Duodenal mucosa (tissue), 2 donors: ENCODE results near the gene GIPC2.

Source experiments
- H3K27ac ChIP-seq: one replicate; pipeline ENCODE4 v1.7.0; 2013; ENCODE audit warnings: low read depth, low read length
- H3K27me3 ChIP-seq, 2 donors: one replicate each; pipeline ENCODE4 v1.7.0; 2013; ENCODE audit warnings: low read length in 2 of 2, control low read depth in 1 of 2; ENCODE audit not compliant: insufficient read depth in 2 of 2, control insufficient read depth in 1 of 2
- H3K36me3 ChIP-seq, 2 donors: one replicate each; pipeline ENCODE4 v1.7.0; 2013; ENCODE audit warnings: low read length in 2 of 2, control low read depth in 1 of 2; ENCODE audit not compliant: insufficient read depth in 2 of 2, control insufficient read depth in 1 of 2
- H3K4me1 ChIP-seq, 2 donors: one replicate each; pipeline ENCODE4 v1.7.0; 2013; ENCODE audit warnings: low read length in 2 of 2, control low read depth in 1 of 2; ENCODE audit not compliant: insufficient read depth in 2 of 2, control insufficient read depth in 1 of 2
- H3K4me3 ChIP-seq, 2 donors: one replicate each; pipeline ENCODE4 v1.7.0; 2013; ENCODE audit warnings: low read length in 2 of 2, low read depth in 1 of 2
- H3K9ac ChIP-seq, 2 donors: one replicate each; pipeline ENCODE4 v1.7.0; 2013; ENCODE audit warnings: low read length in 2 of 2, low read depth in 1 of 2
- H3K9me3 ChIP-seq, 2 donors: one replicate each; pipeline ENCODE4 v1.7.0; 2013; ENCODE audit warnings: low read length in 2 of 2, control low read depth in 1 of 2; ENCODE audit not compliant: control insufficient read depth in 1 of 2

Gene GIPC2

DNA sequence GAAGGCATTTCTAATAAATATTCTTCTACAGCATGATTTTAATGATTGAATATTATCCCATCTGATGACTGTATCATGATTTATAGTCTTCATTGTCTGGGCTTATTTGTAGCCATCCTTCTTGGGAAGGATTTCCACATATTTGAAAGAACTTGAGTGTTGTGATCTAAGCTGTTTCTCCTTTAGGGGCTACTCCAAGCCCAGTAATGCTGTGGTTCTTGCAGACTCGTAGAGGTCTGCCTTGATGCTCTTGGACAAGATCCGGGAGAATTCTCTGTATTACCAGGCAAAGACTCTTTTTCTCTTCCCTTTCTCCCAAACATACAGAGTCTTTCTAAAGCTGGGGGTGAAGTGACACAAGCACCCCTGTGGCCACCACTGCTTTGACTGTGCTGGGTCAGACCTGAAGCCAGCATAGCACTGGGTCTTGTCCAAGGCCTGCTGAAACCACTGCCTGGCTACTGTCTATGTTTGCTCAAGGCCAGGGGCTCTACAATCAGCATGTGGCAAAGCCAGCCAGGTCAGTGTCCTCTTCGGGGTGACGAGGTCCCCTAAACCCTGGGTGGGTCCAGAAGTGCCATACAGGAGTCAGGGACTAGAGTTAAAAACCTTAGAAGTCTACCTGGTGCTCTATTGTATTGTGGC lies 107.4 kb downstream of the GIPC2 start:
- Histone ChIP-seq H3K4me3 (no peak overlapping the region), H3K9me3 (no peaks in the 10 kb centered on the region), H3K4me1 (no peaks in the 10 kb centered on the region), H3K36me3 (no peaks in the 10 kb centered on the region), H3K9ac (no peak overlapping the region), H3K27me3 (no peaks in the 10 kb centered on the region), H3K27ac (no peak overlapping the region)

DNA sequence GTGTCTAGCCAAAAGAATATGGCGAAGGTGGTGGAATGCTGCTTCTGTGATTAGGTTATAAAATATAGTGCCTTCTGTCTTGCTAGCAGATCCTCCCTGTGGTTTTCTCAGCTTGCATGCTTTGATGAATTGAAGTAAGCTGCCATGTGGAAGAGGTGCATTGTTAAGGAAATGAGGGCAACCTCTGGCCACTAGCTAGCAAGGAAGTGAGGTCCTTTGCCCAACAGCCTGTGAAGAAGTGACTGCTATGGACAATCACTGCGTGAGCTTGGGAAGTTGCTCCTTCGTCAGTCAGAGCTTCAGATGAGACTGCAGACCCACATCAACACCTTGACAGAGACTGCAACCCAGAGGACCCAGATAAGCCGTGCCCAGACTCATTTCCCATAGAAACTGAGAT lies 109.4 kb downstream of the GIPC2 start:
- Histone ChIP-seq H3K27ac (no peak overlapping the region), H3K4me1 (no peaks in the 10 kb centered on the region), H3K9me3 (no peaks in the 10 kb centered on the region), H3K36me3 (peaks cover 0 to 3% of the 10 kb centered on the region in 2 donors), H3K4me3 (no peak overlapping the region), H3K27me3 (no peaks in the 10 kb centered on the region), H3K9ac (no peak overlapping the region)

DNA sequence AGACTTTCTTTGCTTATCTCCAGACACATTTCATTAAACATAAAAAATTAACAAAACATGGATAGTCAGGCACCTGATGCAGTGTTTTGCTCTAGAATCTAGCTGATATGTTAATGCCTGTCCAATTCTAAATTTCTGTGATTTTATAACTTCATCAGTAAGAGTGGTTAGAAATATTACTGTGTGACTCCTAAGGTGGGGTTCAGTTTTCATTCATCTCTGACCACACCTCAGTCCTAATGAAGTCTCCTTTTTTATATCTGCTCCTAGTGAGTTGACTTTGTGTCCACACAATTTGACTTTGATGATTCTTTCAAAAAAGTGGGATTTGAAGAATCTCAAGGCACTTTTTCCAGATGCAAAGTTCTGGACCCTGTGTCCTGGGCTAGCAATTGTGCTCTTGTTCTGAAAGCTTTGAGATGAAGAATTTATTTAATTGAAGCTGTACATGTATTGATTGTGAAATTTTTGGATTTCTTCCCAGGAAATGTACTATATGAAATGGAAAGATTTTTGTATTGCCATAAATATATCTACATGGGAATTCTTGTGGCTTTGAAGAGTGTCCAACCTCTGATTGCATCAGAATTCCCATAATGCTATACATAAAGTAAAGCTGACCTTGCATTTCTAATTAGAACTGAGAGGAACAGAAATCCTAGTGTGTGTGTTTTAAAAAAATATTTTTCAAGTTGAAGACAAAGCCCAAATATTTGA lies 111.2 kb downstream of the GIPC2 start:
- Histone ChIP-seq H3K27me3 (no peaks in the 10 kb centered on the region), H3K9me3 (no peaks in the 10 kb centered on the region), H3K27ac (no peak overlapping the region), H3K4me1 (no peaks in the 10 kb centered on the region), H3K36me3 (peaks cover 0 to 3% of the 10 kb centered on the region in 2 donors), H3K4me3 (no peak overlapping the region), H3K9ac (no peak overlapping the region)

DNA sequence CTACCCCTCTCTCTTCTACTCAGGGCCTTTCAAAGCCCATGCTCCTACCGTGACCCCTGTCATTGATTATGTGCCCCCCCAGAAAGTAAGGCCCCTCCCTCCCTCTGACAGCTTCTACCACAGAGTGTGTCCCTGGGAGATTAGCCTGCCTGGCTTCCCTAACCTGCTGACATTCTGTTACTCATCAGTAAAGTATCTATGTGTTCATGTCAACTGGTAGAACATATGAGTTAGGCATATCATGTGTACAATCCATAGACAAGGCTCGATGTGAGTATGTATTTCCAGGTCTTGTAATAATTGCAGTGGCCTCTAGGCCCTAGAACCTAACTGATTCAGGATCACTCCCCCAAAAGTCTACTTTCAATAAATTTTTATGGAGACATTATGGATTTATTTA lies 120.0 kb downstream of the GIPC2 start:
- Histone ChIP-seq H3K4me3 (no peak overlapping the region), H3K27me3 (no peaks in the 10 kb centered on the region), H3K9ac (no peak overlapping the region), H3K36me3 (no peaks in the 10 kb centered on the region), H3K4me1 (no peaks in the 10 kb centered on the region), H3K27ac (no peak overlapping the region), H3K9me3 (no peaks in the 10 kb centered on the region)

DNA sequence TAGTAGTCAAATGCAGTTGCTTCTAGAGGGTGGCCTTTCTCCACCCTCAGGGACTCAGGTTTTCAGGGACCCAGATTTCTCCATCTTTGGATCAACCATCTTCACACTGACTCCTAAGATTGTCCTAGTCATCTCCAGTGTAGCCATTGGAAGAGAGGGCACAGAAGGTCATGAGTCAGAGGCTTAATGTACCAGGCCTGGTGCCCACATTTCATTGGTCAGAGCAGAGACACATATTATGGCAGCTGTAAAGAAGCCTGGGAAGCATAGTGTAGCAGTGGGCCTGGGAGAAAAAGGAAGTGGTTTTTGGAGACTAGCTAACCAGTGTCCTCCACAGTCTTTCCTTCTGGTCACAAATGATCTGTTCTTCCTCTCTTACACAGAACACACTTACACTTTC lies 122.5 kb downstream of the GIPC2 start:
- H3K4me1 ChIP-seq: no peaks in the 10 kb centered on the region
- H3K27me3 ChIP-seq: no peaks in the 10 kb centered on the region
- H3K9me3 ChIP-seq: no peaks in the 10 kb centered on the region
- H3K4me3 ChIP-seq: no peak overlapping the region
- no peak overlapping the region for H3K9ac ChIP-seq
- H3K27ac ChIP-seq: no peak overlapping the region
- peaks cover 0 to 2% of the 10 kb centered on the region in 2 donors for H3K36me3 ChIP-seq

DNA sequence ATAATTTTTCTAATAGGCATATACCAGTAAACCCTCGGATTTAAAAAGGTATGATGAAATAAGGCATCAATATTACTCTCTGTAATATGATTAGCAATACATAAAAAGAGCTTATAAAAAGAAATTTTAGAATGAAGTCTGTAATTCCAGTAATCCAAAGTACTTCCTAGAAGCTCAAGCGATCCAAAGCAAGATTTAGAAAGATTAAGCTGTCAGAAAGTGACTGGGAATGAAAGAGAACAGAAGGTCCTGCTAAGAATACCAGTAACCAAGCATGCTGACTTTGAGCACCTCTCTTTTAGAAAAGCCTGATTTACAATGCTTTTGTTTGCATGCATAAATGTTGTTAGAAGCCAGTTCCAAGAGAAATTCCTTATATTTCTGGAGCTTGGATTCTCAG lies 125.1 kb downstream of the GIPC2 start:
- H3K4me1 ChIP-seq: no peaks in the 10 kb centered on the region
- no peaks in the 10 kb centered on the region for H3K9me3 ChIP-seq
- no peak overlapping the region for H3K27ac ChIP-seq
- H3K27me3 ChIP-seq: no peaks in the 10 kb centered on the region
- no peak overlapping the region for H3K4me3 ChIP-seq
- H3K36me3 ChIP-seq: peaks cover 0 to 2% of the 10 kb centered on the region in 2 donors
- H3K9ac ChIP-seq: no peak overlapping the region

DNA sequence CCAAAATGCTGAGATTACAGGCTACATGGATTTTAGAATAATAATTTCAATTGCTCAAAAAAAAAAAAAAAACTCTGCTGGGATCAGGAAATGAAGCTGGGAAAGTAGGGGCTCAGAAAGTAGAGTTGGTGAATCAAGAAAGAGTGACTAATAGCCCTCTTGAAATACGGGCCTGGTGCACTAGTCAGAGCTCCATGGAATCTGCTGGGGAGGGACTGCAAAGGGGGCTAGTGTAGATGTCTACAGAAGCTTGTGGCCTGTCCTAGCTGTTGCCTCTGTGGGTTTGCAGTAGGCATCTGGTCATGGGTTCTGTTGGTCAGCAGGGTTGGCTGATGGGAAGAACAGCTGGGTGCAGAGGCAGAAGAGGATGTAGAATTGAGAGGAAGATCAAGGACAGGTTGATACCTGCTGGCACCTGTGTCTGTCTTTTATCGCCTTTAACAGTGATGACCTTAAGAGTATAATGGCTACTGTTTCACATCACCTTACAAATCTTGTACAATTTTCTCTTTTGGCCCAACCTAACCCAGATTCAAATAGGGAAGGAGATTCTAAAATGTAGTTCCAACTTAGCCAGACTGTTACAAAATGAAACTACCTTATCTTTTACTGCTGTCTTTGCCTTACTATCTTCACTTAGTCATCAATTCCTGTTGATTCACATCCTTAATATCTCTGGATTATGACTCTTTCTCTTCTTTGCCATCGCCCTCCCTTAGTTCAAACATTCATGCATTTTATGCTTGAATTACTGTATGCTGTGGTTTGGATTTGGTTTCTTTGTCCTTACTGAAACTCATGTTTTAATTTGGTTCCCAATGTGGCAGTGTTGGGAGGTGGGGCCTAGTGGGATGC lies 126.2 kb downstream of the GIPC2 start:
- peaks cover 0 to 2% of the 10 kb centered on the region in 2 donors for H3K36me3 ChIP-seq
- H3K4me1 ChIP-seq: no peaks in the 10 kb centered on the region
- H3K9me3 ChIP-seq: no peaks in the 10 kb centered on the region

DNA sequence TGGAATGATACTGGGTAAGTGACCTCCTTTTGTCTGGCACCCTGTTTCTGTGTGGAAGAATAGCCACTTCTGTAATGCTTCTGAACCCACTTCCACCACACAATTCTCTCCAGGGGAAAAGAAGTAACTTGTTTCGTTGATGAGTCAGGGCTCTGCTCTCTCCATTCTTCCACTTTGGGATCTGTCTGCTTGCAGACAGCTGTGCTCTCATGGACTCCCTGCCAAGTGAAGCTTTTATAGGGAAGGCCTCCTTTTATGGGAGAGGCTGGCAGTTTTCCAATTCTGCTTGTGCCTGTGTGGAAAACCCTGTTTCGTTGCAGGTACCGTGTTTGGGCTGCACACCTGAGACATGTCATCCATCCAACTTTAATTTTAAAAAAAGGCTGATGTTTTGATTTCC lies 130.7 kb downstream of the GIPC2 start:
- Histone ChIP-seq H3K27ac (no peak overlapping the region), H3K27me3 (no peaks in the 10 kb centered on the region)

More for the DNA sequence above, 126.2 kb downstream of the GIPC2 start:
- Histone ChIP-seq H3K4me3 (no peak overlapping the region), H3K9ac (no peak overlapping the region), H3K27me3 (no peaks in the 10 kb centered on the region), H3K27ac (no peak overlapping the region)

DNA sequence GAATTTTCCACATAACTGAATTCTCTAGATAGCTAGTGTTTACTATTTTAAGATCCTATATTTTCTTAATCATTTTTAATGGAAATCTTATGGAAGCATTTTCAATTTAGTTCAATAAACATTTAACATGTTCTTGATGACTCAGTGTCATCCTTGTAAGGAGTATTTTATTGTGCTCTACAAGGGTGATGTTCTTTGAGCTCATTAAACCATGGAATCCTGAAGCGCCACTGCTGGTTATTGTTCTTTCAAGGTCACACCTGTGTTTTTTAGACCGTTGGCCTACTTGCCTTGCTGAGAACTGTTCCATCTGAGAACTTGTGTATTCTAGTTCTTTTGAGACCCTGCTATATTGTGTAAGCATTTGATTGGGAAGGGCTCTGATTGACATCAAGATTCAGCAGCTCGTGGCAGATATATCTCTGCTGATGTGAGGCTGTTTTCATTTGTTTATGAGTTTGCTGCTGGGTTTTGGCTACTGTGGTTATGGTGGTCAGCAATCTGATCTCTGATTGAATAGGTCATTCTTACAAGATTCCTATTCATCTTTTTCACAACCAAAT lies 132.0 kb downstream of the GIPC2 start:
- Histone ChIP-seq H3K36me3 (no peaks in the 10 kb centered on the region), H3K27me3 (no peaks in the 10 kb centered on the region), H3K4me3 (no peak overlapping the region), H3K9me3 (no peaks in the 10 kb centered on the region), H3K27ac (no peak overlapping the region), H3K9ac (no peak overlapping the region), H3K4me1 (no peaks in the 10 kb centered on the region)

More for the DNA sequence above, 130.7 kb downstream of the GIPC2 start:
- no peaks in the 10 kb centered on the region for H3K9me3 ChIP-seq
- H3K4me3 ChIP-seq: no peak overlapping the region
- H3K9ac ChIP-seq: no peak overlapping the region
- no peaks in the 10 kb centered on the region for H3K4me1 ChIP-seq
- peaks cover 0 to 2% of the 10 kb centered on the region in 2 donors for H3K36me3 ChIP-seq

DNA sequence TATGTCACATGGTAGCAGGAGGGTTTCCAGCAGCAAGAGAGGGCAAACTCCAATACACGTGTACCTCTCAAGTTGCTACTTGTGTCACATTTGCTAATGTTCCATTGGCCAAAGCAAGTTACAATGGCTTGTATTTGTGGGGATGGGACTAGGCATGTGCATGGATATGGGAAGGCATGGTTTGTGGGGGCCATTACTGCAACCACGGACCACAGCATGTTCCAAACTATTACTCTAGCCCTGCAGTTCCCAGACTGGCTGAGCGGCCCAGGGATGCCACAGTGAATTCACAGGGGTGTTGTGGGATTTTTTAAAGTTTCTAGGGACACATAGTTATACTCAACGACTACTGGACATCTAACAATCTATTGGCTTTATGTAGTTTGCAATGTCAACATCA lies 133.1 kb downstream of the GIPC2 start:
- H3K4me3 ChIP-seq: no peak overlapping the region
- no peaks in the 10 kb centered on the region for H3K36me3 ChIP-seq
- no peak overlapping the region for H3K27ac ChIP-seq
- H3K27me3 ChIP-seq: no peaks in the 10 kb centered on the region
- H3K4me1 ChIP-seq: no peaks in the 10 kb centered on the region
- H3K9ac ChIP-seq: no peak overlapping the region
- H3K9me3 ChIP-seq: no peaks in the 10 kb centered on the region
